OCI-LY1 (cell line): ENCODE results near the gene GLT8D1.

ENCODE experiments used
- H2AFZ ChIP-seq: fragments of 200-600 bp; sonication (generic), shearing (Covaris generic); 2 replicates; pipeline ENCODE4 v1.6.0; 2014; ENCODE audit warnings: antibody characterized with exemption, mild to moderate bottlenecking, low read length
- H3F3A ChIP-seq: fragments of 200-600 bp; sonication (generic), shearing (Covaris generic); 2 replicates; pipeline ENCODE4 v1.6.0; 2014; ENCODE audit warnings: mild to moderate bottlenecking, antibody characterized with exemption, low read length, moderate library complexity; ENCODE audit not compliant: insufficient read depth
- H3K27ac ChIP-seq: fragments of 200-600 bp; sonication (generic); 2 replicates; pipeline ENCODE4 v1.5.1; 2014; ENCODE audit warnings: low read length, mixed run types, mild to moderate bottlenecking, low read depth; ENCODE audit not compliant: poor library complexity, severe bottlenecking
- H3K27me3 ChIP-seq: fragments of 200-600 bp; sonication (generic); 2 replicates; pipeline ENCODE4 v1.6.0; 2014; ENCODE audit warnings: antibody characterized with exemption, mild to moderate bottlenecking, low read length, moderate library complexity; ENCODE audit not compliant: insufficient read depth
- H3K36me3 ChIP-seq: fragments of 200-600 bp; sonication (generic); 2 replicates; pipeline ENCODE4 v1.6.1; 2014; ENCODE audit warnings: mild to moderate bottlenecking, antibody characterized with exemption, low read length, moderate library complexity, mixed read lengths; ENCODE audit not compliant: insufficient read depth
- H3K4me1 ChIP-seq: fragments of 200-600 bp; sonication (generic); 2 replicates; pipeline ENCODE4 v1.5.1; 2014; ENCODE audit warnings: mild to moderate bottlenecking, low read length, moderate library complexity; ENCODE audit not compliant: insufficient read depth, severe bottlenecking
- H3K4me2 ChIP-seq: fragments of 200-600 bp; sonication (generic), shearing (Covaris generic); 2 replicates; pipeline ENCODE4 v1.6.1; 2014; ENCODE audit warnings: low read length
- H3K4me3 ChIP-seq: fragments of 200-600 bp; sonication (generic); 2 replicates; pipeline ENCODE4 v1.5.1; 2014; ENCODE audit warnings: low read length, low read depth, mild to moderate bottlenecking, mixed read lengths; ENCODE audit not compliant: poor library complexity, severe bottlenecking
- H3K79me2 ChIP-seq: fragments of 200-600 bp; shearing (Covaris generic); 2 replicates; pipeline ENCODE4 v1.6.1; 2016; ENCODE audit warnings: mixed run types, low read length, mixed read lengths; ENCODE audit not compliant: insufficient read depth
- H3K9ac ChIP-seq: fragments of 200-600 bp; sonication (generic), shearing (Covaris generic); 2 replicates; pipeline ENCODE4 v1.6.1; 2014; ENCODE audit warnings: mild to moderate bottlenecking, low read length, mixed read lengths
- H3K9me2 ChIP-seq: fragments of 200-600 bp; sonication (generic), shearing (Covaris generic); 2 replicates; pipeline ENCODE4 v1.6.1; 2014; ENCODE audit warnings: low read depth, mild to moderate bottlenecking, low read length, mixed read lengths
- H3K9me3 ChIP-seq: fragments of 200-600 bp; shearing (Covaris generic); 2 replicates; pipeline ENCODE4 v1.6.1; 2014; ENCODE audit warnings: low read length, mixed read lengths
- H4K20me1 ChIP-seq: fragments of 200-600 bp; sonication (generic), shearing (Covaris generic); 2 replicates; pipeline ENCODE4 v1.6.0; 2016; ENCODE audit warnings: mild to moderate bottlenecking, low read length; ENCODE audit not compliant: insufficient read depth
- EZH2 ChIP-seq: fragments of 200-600 bp; sonication (generic), shearing (Covaris generic); IDR thresholded peaks from 2 replicates; pipeline ENCODE4 v1.8.0; 2017; ENCODE audit warnings: borderline replicate concordance, mixed run types, mild to moderate bottlenecking, antibody characterized with exemption, low read length, moderate library complexity, mixed read lengths
- TF ChIP-seq, protein P1 (sequence below): fragments of 200-600 bp; sonication (generic), shearing (Covaris generic); IDR thresholded peaks from 2 replicates; pipeline ENCODE4 v1.5.1; 2017; ENCODE audit warnings: mild to moderate bottlenecking, antibody characterized with exemption, low read length, moderate library complexity, mixed read lengths

Gene GLT8D1

DNA sequence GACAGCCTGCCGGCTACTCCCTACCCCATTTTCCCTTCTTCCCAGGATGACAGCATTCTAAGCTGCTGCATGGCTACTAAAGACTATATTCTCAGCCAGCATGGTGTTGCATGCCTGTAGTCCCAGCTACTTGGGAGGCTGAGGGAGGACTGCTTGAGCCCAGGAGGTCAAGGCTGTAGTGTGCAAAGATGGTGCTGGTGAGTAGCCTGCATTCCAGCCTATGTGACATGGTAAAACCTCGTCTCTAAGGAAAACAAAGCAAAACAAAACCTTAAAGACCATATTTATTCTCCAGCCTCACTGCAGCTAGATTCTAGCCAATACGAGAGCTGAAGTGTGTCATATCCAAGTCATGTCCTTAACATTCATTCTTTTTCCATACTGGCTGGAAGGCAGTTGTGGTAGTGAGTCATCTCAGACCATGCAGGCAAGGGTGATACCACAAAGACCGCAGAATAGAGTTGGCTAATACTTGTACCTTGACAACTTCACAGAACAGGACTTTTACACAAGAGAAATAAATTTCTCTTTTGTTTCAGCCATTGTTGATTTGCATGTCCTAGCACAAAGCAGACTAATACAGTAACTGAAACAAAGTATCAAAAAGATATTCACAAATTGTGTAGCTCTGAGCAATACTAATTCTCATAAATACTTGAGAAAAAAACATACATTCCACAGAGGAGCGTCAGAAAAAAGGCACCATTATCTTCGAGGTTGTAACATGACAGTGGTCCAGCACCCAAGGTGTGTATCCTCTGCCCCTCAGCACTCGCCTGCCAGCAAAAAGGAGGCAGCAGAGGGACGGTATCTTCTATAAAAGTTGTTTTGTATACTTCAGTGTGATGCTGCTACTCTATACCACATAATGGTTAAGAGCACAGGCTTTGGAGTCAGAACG lies 34.7 kb downstream of the GLT8D1 start:
- TF ChIP-seq, protein P1, sequence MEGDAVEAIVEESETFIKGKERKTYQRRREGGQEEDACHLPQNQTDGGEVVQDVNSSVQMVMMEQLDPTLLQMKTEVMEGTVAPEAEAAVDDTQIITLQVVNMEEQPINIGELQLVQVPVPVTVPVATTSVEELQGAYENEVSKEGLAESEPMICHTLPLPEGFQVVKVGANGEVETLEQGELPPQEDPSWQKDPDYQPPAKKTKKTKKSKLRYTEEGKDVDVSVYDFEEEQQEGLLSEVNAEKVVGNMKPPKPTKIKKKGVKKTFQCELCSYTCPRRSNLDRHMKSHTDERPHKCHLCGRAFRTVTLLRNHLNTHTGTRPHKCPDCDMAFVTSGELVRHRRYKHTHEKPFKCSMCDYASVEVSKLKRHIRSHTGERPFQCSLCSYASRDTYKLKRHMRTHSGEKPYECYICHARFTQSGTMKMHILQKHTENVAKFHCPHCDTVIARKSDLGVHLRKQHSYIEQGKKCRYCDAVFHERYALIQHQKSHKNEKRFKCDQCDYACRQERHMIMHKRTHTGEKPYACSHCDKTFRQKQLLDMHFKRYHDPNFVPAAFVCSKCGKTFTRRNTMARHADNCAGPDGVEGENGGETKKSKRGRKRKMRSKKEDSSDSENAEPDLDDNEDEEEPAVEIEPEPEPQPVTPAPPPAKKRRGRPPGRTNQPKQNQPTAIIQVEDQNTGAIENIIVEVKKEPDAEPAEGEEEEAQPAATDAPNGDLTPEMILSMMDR: no peak
- TF ChIP-seq EZH2: no peak
- no peak overlapping the region for H3K27ac ChIP-seq
- H3K9me3 ChIP-seq: no peaks in the 10 kb centered on the region
- H2AFZ ChIP-seq: no peak overlapping the region
- H3K4me2 ChIP-seq: no peak overlapping the region
- peaks cover 55% of the 10 kb centered on the region for H3K36me3 ChIP-seq
- no peaks in the 10 kb centered on the region for H3K27me3 ChIP-seq
- H3K4me3 ChIP-seq: no peak overlapping the region
- no peaks in the 10 kb centered on the region for H4K20me1 ChIP-seq
- H3K9ac ChIP-seq: no peak overlapping the region
- H3K9me2 ChIP-seq: no peaks in the 10 kb centered on the region
- H3K79me2 ChIP-seq: no peaks in the 10 kb centered on the region
- H3F3A ChIP-seq: no peaks in the 10 kb centered on the region
- no peaks in the 10 kb centered on the region for H3K4me1 ChIP-seq

DNA sequence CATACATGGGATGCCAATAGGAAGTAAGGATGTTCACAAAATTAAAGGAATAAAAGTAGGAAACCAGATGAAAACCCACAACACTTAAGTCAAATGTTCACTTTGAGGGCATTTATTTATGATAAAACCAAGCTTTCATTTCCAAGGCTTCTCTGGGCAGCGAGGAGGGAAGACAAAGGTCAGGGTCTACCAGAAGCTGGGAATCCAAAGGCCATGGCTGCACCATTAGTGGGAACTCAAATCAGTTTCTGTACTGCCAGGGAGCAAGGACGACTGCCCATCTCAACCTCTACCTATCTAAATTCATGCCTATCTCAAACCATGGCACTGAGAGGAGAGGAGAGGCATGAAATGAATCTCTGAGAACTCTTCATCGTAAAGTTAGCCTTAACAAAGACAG lies 42.5 kb downstream of the GLT8D1 start:
- TF ChIP-seq, protein P1: no peak
- Histone ChIP-seq H3K4me1 (no peaks in the 10 kb centered on the region), H3K4me2 (no peak overlapping the region), H3K27ac (no peak overlapping the region), H3K9ac (no peak overlapping the region), H3K9me2 (no peaks in the 10 kb centered on the region), H3F3A (no peaks in the 10 kb centered on the region), H3K79me2 (no peaks in the 10 kb centered on the region), H3K9me3 (no peaks in the 10 kb centered on the region), H3K27me3 (no peaks in the 10 kb centered on the region), H3K4me3 (no peak overlapping the region), H3K36me3 (peaks cover 66% of the 10 kb centered on the region), H2AFZ (no peak overlapping the region), H4K20me1 (no peaks in the 10 kb centered on the region)

DNA sequence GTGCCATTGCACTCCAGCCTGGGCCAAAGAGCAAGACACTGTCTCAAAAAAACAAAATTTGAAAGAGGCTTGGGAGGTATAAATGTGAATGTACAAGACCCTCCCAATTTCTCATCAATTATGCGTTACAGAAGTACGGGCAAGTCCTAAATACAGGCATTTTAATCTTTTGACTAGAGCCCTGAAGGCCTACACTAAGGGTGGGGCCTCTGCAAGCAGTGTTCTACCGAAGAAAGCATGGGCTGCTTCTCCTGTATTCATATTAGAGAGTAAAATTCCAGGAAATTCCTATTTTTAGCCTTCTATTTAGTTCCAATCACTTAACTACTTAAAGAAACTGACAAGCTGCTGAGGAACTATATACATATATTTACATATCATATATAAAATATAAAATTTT lies 45.5 kb downstream of the GLT8D1 start:
- peaks cover 84% of the 10 kb centered on the region for H3K36me3 ChIP-seq

More for the DNA sequence above, 45.5 kb downstream of the GLT8D1 start:
- no peaks in the 10 kb centered on the region for H3F3A ChIP-seq
- H3K27me3 ChIP-seq: no peaks in the 10 kb centered on the region
- H3K4me3 ChIP-seq: no peak overlapping the region
- H4K20me1 ChIP-seq: no peaks in the 10 kb centered on the region
- no peak overlapping the region for H3K4me2 ChIP-seq
- TF ChIP-seq, protein P1: no peak
- no peak for TF ChIP-seq EZH2
- no peak overlapping the region for H3K9ac ChIP-seq
- H3K4me1 ChIP-seq: no peaks in the 10 kb centered on the region
- no peaks in the 10 kb centered on the region for H3K79me2 ChIP-seq
- no peaks in the 10 kb centered on the region for H3K9me3 ChIP-seq
- H2AFZ ChIP-seq: no peak overlapping the region
- H3K9me2 ChIP-seq: no peaks in the 10 kb centered on the region
- H3K27ac ChIP-seq: no peak overlapping the region
